Measurements from ENCODE around the gene ADGRB3. TPM values are rescaled to one million over a fixed set of nuclear protein-coding genes. Genes with fewer than 3 reads are reported as not detected.
"Not testable (repeated sequence)": the region's sequence is repeated elsewhere in the genome, so short reads cannot be mapped to it uniquely, and the experiment has no call there.

The ADGRB3 gene
- total and polyA plus RNA-seq, 10 of the 15 experiments (the other 5 are each of a cell fraction or from before 2014, with no cell fraction given) = 0.03 to 0.06 TPM; not detected in 8

DNA sequence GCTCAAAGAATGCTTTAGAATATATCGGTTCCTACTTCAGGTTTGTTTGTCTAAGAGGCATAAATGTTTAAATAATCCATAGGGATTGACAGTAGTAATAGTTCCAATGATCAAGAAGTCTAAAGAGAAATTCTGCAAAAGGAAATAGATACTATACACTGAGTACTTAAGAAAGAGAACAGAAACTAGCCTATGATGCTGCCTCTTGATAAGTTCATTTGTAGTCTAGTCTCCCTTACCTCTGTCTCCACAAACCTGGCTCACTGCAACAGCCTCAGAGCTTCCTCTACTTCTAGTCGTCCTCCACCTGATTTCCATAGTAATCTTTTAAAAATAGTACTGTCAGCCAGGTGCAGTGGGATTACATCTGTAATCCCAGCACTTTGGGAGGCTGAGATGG lies 650.0 kb downstream of the ADGRB3 start (continued):
- TF ChIP-seq, protein P1, sequence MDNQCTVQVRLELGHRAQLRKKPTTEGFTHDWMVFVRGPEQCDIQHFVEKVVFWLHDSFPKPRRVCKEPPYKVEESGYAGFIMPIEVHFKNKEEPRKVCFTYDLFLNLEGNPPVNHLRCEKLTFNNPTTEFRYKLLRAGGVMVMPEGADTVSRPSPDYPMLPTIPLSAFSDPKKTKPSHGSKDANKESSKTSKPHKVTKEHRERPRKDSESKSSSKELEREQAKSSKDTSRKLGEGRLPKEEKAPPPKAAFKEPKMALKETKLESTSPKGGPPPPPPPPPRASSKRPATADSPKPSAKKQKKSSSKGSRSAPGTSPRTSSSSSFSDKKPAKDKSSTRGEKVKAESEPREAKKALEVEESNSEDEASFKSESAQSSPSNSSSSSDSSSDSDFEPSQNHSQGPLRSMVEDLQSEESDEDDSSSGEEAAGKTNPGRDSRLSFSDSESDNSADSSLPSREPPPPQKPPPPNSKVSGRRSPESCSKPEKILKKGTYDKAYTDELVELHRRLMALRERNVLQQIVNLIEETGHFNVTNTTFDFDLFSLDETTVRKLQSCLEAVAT (IDR thresholded peaks at IDR 0.05) = no peak

DNA sequence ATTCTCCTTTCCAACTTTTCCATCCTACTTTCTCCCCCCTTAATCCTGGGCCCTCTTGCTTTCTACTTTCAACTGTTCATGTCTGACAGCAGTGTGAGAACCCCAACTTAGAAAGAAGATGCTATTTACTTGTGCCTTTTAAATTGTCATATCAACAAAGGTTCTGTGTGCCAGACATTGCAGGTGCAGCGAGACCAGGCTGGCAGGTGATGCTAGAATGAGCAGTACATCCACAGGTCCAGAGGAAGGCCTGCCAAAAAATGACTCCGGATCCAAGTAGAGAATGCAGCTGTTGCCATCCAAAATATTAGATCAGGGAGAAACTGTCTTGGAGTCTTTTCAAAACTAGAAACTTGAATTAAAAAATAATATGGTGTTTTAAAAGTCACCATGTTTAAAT lies 651.2 kb downstream of the ADGRB3 start:
- WGBS (ENCODE audit: insufficient coverage, insufficient replicate concordance, low lambda C conversion rate, missing lambda C conversion rate) = 22% methylated on average over 2 of the region's 2 CpGs

DNA sequence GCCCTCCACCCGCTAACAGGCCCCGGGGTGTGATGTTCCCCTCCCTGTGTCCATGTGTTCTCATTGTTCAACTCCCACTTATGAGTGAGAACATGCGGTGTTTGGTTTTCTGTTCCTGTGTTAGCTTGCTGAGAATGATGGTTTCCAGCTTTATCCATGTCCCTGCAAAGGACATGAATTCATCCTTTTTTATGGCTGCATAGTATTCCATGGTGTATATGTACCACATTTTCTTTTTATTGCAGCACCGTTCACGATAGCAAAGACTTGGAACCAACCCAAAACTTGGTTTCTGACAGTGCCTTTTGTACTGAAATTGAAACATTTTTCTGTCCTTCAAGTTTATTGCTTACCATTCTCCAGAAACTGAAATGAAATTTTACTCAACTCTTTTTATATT lies 653.1 kb downstream of the ADGRB3 start:
- H3K4me3 ChIP-seq; CTCF ChIA-PET; in situ Hi-C loops (cut with MboI); H3K9ac ChIP-seq (ENCODE audit: control insufficient read depth, insufficient read depth, low read length); SMC1A ChIA-PET (ENCODE audit: uncharacterized antibody, unreplicated experiment); FAIRE-seq; ATAC-seq; RAD21 ChIA-PET (ENCODE audit: unreplicated experiment); H3K79me2 ChIP-seq (ENCODE audit: control insufficient read depth, insufficient read depth, low read length); H3K36me3 ChIP-seq (ENCODE audit: control insufficient read depth in 2 of 2, insufficient read depth in 2 of 2, low read length in 1 of 2); intact Hi-C loops (cut with micrococcal nuclease; ENCODE audit: unreplicated experiment); DNase-seq (ENCODE audit: low read depth, low spot score); BruUV-seq (replicated peaks); H3K4me1 ChIP-seq (ENCODE audit: control insufficient read depth, insufficient read depth, low read length); H3K4me2 ChIP-seq (ENCODE audit: control insufficient read depth, insufficient read depth); H3K9me3 ChIP-seq (replicated peaks; ENCODE audit: control insufficient read depth, insufficient read depth, low read length); H2AFZ ChIP-seq (ENCODE audit: control insufficient read depth, low read depth, low read length); POLR2A ChIA-PET; H3K27me3 ChIP-seq (replicated peaks in 1 of 2; ENCODE audit: control insufficient read depth in 2 of 2, insufficient read depth in 2 of 2, low read length in 1 of 2); H4K20me1 ChIP-seq (ENCODE audit: control insufficient read depth, insufficient read depth); H3K27ac ChIP-seq (ENCODE audit: control insufficient read depth, insufficient read depth): not testable (repeated sequence)
- 51% methylated on average over 5 of the region's 5 CpGs for WGBS (ENCODE audit: insufficient coverage, insufficient replicate concordance, low lambda C conversion rate, missing lambda C conversion rate)

More for the DNA sequence above, 651.2 kb downstream of the ADGRB3 start:
- Histone ChIP-seq H2AFZ (ENCODE audit: control insufficient read depth, low read depth, low read length) (no peak overlapping the region), H3K4me3 (no peak overlapping the region), H3K4me2 (ENCODE audit: control insufficient read depth, insufficient read depth) (no peak overlapping the region), H3K27me3 (replicated peaks in 1 of 2; ENCODE audit: control insufficient read depth in 2 of 2, insufficient read depth in 2 of 2, low read length in 1 of 2) (no peaks in the 10 kb centered on the region), H3K9me3 (replicated peaks; ENCODE audit: control insufficient read depth, insufficient read depth, low read length) (no peaks in the 10 kb centered on the region), H3K36me3 (ENCODE audit: control insufficient read depth in 2 of 2, insufficient read depth in 2 of 2, low read length in 1 of 2) (no peaks in the 10 kb centered on the region), H3K79me2 (ENCODE audit: control insufficient read depth, insufficient read depth, low read length) (no peaks in the 10 kb centered on the region), H3K27ac (ENCODE audit: control insufficient read depth, insufficient read depth) (no peak overlapping the region), H4K20me1 (ENCODE audit: control insufficient read depth, insufficient read depth) (no peaks in the 10 kb centered on the region), H3K4me1 (ENCODE audit: control insufficient read depth, insufficient read depth, low read length) (no peaks in the 10 kb centered on the region), H3K9ac (ENCODE audit: control insufficient read depth, insufficient read depth, low read length) (no peak overlapping the region)
- DNase-seq (ENCODE audit: low read depth, low spot score) (no peak), ATAC-seq (no peak), FAIRE-seq (no peak)
- ChIA-PET CTCF (no interaction called here), RAD21 (ENCODE audit: unreplicated experiment) (no interaction called here), POLR2A (no interaction called here), SMC1A (ENCODE audit: uncharacterized antibody, unreplicated experiment) (no interaction called here)
- TF ChIP-seq KLF5 (IDR thresholded peaks at IDR 0.05; ENCODE audit: partially characterized antibody) = no peak
- in situ Hi-C loops (cut with MboI) (no loop called here), intact Hi-C loops (cut with micrococcal nuclease; ENCODE audit: unreplicated experiment) (no loop called here)
- no TSS peak for BruUV-seq (replicated peaks)
